Lower leg skin (tissue), 3 donors: Measurements from ENCODE around the gene STRA6.

Experiments used
- POLR2A ChIP-seq, 2 donors: fragments of 450-650 bp; IDR thresholded peaks; one replicate each; pipeline ENCODE4 v1.6.1; 2016 to 2017; ENCODE audit warnings: antibody characterized with exemption in 2 of 2, mild to moderate bottlenecking in 1 of 2, moderate library complexity in 1 of 2
- TF ChIP-seq, protein P1 (sequence below), 3 donors: fragments of 450-650 bp; IDR thresholded peaks; one replicate each; pipeline ENCODE4 v1.5.1; 2016; ENCODE audit warnings: antibody characterized with exemption in 3 of 3, mild to moderate bottlenecking in 3 of 3, moderate library complexity in 2 of 3

DNA sequence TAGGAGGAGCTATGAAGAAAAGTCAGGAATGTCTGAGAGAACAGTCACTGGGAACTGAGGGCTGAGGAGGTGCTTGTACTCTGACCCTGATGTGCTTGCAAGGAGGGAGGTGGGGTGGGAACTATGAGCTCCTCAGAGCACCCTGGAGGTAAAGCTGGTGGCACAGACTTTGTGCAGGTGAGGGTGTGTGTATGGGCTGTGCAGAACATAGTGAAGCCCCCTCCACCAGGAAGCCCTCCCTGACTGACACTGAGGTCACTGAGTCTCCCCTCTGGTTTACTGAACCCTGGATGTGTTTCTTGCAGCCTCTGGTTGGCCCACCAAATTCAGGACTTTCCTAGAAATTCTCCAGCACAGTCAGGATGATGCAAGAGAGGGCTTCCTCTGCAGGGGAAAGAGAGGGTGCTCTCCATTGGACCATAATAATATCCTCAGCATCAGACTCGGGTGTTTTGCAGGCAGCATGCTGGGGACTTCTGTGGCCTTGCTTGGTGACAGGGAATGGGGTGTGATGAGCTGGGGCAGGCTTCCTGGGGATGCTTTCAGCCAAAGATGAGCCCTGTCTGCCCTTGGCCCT, 30.5 kb downstream of the STRA6 start:
- TF ChIP-seq POLR2A (IDR thresholded peaks at IDR 0.05) = no peak
- TF ChIP-seq, protein P1, sequence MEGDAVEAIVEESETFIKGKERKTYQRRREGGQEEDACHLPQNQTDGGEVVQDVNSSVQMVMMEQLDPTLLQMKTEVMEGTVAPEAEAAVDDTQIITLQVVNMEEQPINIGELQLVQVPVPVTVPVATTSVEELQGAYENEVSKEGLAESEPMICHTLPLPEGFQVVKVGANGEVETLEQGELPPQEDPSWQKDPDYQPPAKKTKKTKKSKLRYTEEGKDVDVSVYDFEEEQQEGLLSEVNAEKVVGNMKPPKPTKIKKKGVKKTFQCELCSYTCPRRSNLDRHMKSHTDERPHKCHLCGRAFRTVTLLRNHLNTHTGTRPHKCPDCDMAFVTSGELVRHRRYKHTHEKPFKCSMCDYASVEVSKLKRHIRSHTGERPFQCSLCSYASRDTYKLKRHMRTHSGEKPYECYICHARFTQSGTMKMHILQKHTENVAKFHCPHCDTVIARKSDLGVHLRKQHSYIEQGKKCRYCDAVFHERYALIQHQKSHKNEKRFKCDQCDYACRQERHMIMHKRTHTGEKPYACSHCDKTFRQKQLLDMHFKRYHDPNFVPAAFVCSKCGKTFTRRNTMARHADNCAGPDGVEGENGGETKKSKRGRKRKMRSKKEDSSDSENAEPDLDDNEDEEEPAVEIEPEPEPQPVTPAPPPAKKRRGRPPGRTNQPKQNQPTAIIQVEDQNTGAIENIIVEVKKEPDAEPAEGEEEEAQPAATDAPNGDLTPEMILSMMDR (IDR thresholded peaks at IDR 0.05) = no peak
